Neural progenitor cell (in vitro differentiated cells): Measurements from ENCODE around the gene SSTR3. TPM values are rescaled to one million over a fixed set of nuclear protein-coding genes. Genes with fewer than 3 reads are reported as not detected.
A peak's percentile ranks its signal among the peaks of the same experiment; 100 is the strongest.

Experiments
- DNase-seq: peaks from one replicate; pipeline ENCODE4 v3.0.0-alpha.2; 2016; ENCODE audit warnings: low spot score
- H2AFZ ChIP-seq: fragments of 200-600 bp; sonication (generic); replicated peaks from 2 replicates; pipeline ENCODE4 v1.6.1; 2016; ENCODE audit warnings: antibody characterized with exemption
- H3F3A ChIP-seq: fragments of 200-600 bp; sonication (generic); 2 replicates; pipeline ENCODE4 v1.6.1; 2016; ENCODE audit warnings: antibody characterized with exemption, low read depth
- H3K27ac ChIP-seq: fragments of 200-600 bp; sonication (generic); 2 replicates; pipeline ENCODE4 v1.5.1; 2016; ENCODE audit warnings: mild to moderate bottlenecking
- H3K27me3 ChIP-seq: fragments of 200-600 bp; sonication (generic); 2 replicates; pipeline ENCODE4 v1.6.1; 2016; ENCODE audit warnings: mild to moderate bottlenecking, moderate library complexity
- H3K36me3 ChIP-seq: fragments of 200-600 bp; sonication (generic); 2 replicates; pipeline ENCODE4 v1.5.1; 2016
- H3K4me1 ChIP-seq: fragments of 200-600 bp; sonication (generic); 2 replicates; pipeline ENCODE4 v1.6.1; 2016; ENCODE audit warnings: mixed run types
- H3K4me2 ChIP-seq: fragments of 200-600 bp; sonication (generic); 2 replicates; pipeline ENCODE4 v1.6.1; 2016
- H3K4me3 ChIP-seq: fragments of 200-600 bp; sonication (generic); 2 replicates; pipeline ENCODE4 v1.5.1; 2016
- H3K79me2 ChIP-seq: fragments of 200-600 bp; sonication (generic); 2 replicates; pipeline ENCODE4 v1.6.1; 2016; ENCODE audit warnings: low read depth
- H3K9ac ChIP-seq: fragments of 200-600 bp; sonication (generic); 2 replicates; pipeline ENCODE4 v1.6.1; 2016
- H3K9me3 ChIP-seq: fragments of 200-600 bp; sonication (generic); 2 replicates; pipeline ENCODE4 v1.5.1; 2016; ENCODE audit warnings: low read depth
- H4K20me1 ChIP-seq: fragments of 200-600 bp; sonication (generic); 2 replicates; pipeline ENCODE4 v1.6.1; 2016; ENCODE audit warnings: low read depth
- H3K27ac Mint-ChIP-seq: 3 replicates; pipeline ENCODE4 v1.8.0; 2021; ENCODE audit warnings: mixed read lengths
- H3K27me3 Mint-ChIP-seq: 2 replicates; pipeline ENCODE4 v1.8.0; 2022; ENCODE audit warnings: low read depth, mild to moderate bottlenecking, inconsistent platforms, moderate library complexity, mixed read lengths; ENCODE audit not compliant: insufficient read depth
- H3K36me3 Mint-ChIP-seq: 3 replicates; pipeline ENCODE4 v1.8.0; 2021; ENCODE audit warnings: mixed read lengths
- H3K4me1 Mint-ChIP-seq: 3 replicates; pipeline ENCODE4 v1.8.0; 2021; ENCODE audit warnings: mixed read lengths
- H3K4me3 Mint-ChIP-seq: 3 replicates; pipeline ENCODE4 v1.8.0; 2021; ENCODE audit warnings: mild to moderate bottlenecking, moderate library complexity, mixed read lengths
- H3K9me3 Mint-ChIP-seq: 3 replicates; pipeline ENCODE4 v1.8.0; 2020; ENCODE audit warnings: mixed read lengths
- CTCF ChIP-seq: fragments of 200-600 bp; sonication (generic); IDR thresholded peaks from 2 replicates; pipeline ENCODE4 v1.5.1; 2017; ENCODE audit warnings: antibody characterized with exemption, mild to moderate bottlenecking
- EZH2 ChIP-seq: fragments of 200-600 bp; sonication (generic); IDR thresholded peaks from 2 replicates; pipeline ENCODE4 v1.6.1; 2017; ENCODE audit warnings: antibody characterized with exemption, mild to moderate bottlenecking, moderate library complexity
- EZH2phosphoT487 ChIP-seq: fragments of 200-600 bp; sonication (generic); IDR thresholded peaks from 2 replicates; pipeline ENCODE4 v1.6.1; 2017; ENCODE audit warnings: antibody characterized with exemption
- total RNA-seq: library from RNA; depleted of rRNA; stranded (reverse); fragments of >200 nt; gene quantifications from 2 replicates; pipeline ENCODE4 v1.2.3, GENCODE V29; 2015; ENCODE audit warnings: low replicate concordance

Gene SSTR3
- total RNA-seq, 1 donor from 2014 or later: 0.19 TPM

GRCh38 chr22:37187552-37187890 is 24.8 kb downstream of the SSTR3 start:
- TF ChIP-seq EZH2phosphoT487 (no peak), EZH2 (no peak), CTCF (no peak)
- Histone ChIP-seq H3K27me3 (no peaks in the 10 kb centered on the region), H3K4me2 (peak overlapping the region; percentile 77), H3K4me1 (peaks cover 27% of the 10 kb centered on the region), H3F3A (peaks cover 34% of the 10 kb centered on the region), H3K9ac (peak overlapping the region; percentile 2), H3K27ac (peak overlapping the region; percentile 89), H2AFZ (peak overlapping the region; percentile 48), H4K20me1 (no peaks in the 10 kb centered on the region), H3K36me3 (no peaks in the 10 kb centered on the region), H3K79me2 (no peaks in the 10 kb centered on the region), H3K9me3 (peaks cover 8% of the 10 kb centered on the region), H3K4me3 (peak overlapping the region; percentile 34)
- Mint-ChIP-seq H3K4me1 (peaks cover 41% of the 10 kb centered on the region), H3K36me3 (peaks cover 7% of the 10 kb centered on the region), H3K4me3 (peak overlapping the region; percentile 84), H3K27ac (peak overlapping the region; percentile 98), H3K27me3 (peaks cover 5% of the 10 kb centered on the region), H3K9me3 (peaks cover under 1% of the 10 kb centered on the region)
- DNase-seq: no peak

- H3K27ac Mint-ChIP-seq: no peak overlapping the region
- Histone ChIP-seq H3K9ac (no peak overlapping the region), H3K4me2 (peak overlapping the region; percentile 77), H3K27me3 (no peaks in the 10 kb centered on the region), H2AFZ (no peak overlapping the region), H3K4me1 (peaks cover 27% of the 10 kb centered on the region), H3K9me3 (peaks cover 4% of the 10 kb centered on the region), H3F3A (peaks cover 34% of the 10 kb centered on the region), H4K20me1 (no peaks in the 10 kb centered on the region), H3K36me3 (no peaks in the 10 kb centered on the region), H3K27ac (peak overlapping the region; percentile 89), H3K79me2 (no peaks in the 10 kb centered on the region), H3K4me3 (peak overlapping the region; percentile 34)
- no peaks in the 10 kb centered on the region for H3K9me3 Mint-ChIP-seq
- H3K27me3 Mint-ChIP-seq: peaks cover 5% of the 10 kb centered on the region
- H3K4me1 Mint-ChIP-seq: peaks cover 41% of the 10 kb centered on the region
- no peak for DNase-seq
- peak overlapping the region; percentile 33 for H3K4me3 Mint-ChIP-seq
- H3K36me3 Mint-ChIP-seq: peaks cover 6% of the 10 kb centered on the region
- TF ChIP-seq CTCF (no peak), EZH2phosphoT487 (no peak), EZH2 (no peak)
These were observed 25.2 kb downstream of the SSTR3 start for GRCh38 chr22:37186997-37187522.

GRCh38 chr22:37186228-37186996 is 25.9 kb downstream of the SSTR3 start:
- Histone ChIP-seq H3K4me1 (peaks cover 27% of the 10 kb centered on the region), H4K20me1 (no peaks in the 10 kb centered on the region), H3K4me2 (no peak overlapping the region), H3K27ac (no peak overlapping the region), H2AFZ (no peak overlapping the region), H3K27me3 (no peaks in the 10 kb centered on the region), H3K9me3 (no peaks in the 10 kb centered on the region), H3K4me3 (no peak overlapping the region), H3K79me2 (no peaks in the 10 kb centered on the region), H3K9ac (no peak overlapping the region), H3F3A (peaks cover 34% of the 10 kb centered on the region), H3K36me3 (no peaks in the 10 kb centered on the region)
- peak; percentile 61 for DNase-seq
- TF ChIP-seq EZH2phosphoT487 (no peak), CTCF (no peak), EZH2 (no peak)
- Mint-ChIP-seq H3K36me3 (peaks cover 8% of the 10 kb centered on the region), H3K9me3 (no peaks in the 10 kb centered on the region), H3K4me1 (peaks cover 41% of the 10 kb centered on the region), H3K4me3 (peak overlapping the region; percentile 62), H3K27me3 (peaks cover 5% of the 10 kb centered on the region), H3K27ac (peak overlapping the region; percentile 0)
